ENCODE results near the gene ZNRF1.

ZNRF1 gene

DNA sequence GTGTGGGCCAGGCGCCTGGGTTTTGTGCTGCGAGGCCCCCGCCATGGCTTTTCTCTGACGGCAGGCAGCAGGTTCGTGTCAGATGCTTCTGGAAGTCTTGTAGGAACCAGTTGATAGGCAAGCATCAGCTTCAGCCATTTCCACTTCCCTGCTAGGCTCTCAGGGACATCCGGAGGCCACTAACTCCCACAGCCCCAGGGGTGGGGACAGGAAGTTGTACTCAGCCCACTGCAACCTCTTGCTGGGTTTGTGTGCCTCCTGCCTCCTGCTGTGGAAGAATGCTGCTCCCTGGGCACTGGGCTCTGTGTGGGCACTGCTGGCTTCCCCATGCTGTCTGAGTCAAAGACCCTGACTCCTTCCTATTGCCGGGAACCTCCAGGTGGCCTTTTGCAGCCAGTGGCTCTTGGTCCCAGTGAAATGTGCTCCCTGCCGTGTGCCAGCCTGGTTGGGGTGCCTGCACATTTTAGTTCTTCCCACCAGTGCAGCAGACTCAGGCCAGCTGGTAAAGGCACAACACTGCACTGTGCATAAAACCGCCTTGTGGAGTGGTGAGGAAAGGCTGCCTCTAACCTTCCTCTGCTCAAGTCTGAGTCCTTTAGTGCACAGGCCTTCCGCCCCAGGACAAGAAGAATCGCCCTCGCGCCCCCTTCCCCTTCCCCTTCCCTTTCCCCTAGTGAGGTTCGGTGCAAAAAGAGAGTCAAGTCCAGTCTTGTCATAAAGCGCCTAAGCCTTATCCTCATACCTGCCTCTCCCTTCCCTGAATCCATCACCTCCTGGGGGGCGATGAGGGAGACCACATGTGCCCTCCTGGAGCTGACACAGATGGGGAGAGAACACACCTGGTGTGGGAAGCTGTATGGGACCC lies 101.1 kb downstream of the ZNRF1 start:
- no peak for DNase-seq

DNA sequence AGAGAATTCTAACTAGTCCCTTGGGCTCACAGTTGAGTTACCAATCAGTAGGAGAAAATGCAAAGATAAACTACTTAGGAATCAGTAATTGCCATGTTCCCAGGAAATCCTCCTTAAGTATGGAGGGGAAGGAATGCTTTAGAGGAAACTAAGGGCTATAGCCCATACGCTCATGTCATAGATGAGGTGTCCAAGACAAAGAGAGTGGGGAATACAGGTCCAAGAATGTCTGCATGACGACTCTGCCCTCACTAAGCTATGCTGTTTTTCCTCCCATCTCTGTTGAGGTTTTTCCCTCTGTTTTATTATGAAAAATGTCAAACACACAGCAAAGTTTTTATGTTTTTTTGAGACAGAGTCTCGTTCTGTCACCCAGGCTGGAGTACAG lies 101.8 kb downstream of the ZNRF1 start:
- DNase-seq, result no peak

DNA sequence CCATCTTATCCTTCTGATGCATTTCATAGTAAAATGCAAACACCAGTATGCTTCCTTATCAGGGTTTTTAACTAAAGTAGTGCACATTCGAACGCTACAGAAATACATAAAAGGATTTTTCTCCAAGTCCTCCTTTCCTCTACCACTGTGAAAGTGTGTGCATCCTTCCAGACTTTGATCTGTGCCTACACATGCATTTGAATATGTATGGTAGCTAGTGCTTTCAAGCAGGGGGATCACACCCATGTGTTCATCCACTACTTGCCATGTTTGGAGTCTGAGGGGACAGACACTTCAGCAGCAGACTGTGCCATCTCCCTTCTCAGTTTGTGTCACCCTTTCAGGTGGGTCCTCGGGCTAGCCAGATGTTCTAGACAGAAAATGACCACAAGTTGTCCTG lies 102.8 kb downstream of the ZNRF1 start:
- no peak for DNase-seq

DNA sequence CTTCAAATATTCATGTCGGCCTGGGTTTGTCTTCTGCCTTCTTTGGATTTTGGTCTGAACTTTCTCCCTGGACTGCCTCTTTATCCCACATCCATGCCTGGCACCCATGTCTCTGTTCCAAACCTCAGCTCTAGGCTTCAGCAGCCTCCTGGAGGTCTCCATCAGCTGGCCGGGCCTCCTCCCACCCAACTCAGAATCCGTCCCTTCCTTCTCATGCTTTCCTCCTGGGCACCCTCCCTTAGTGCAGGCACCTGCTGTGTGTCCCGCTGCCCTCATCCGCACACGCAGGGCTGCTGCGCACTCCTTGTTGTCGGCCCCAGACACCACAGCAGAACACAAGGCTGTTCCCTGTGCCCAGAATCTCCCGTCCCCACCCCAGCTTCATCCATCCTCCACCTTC lies 103.8 kb downstream of the ZNRF1 start:
- no peak for DNase-seq

DNA sequence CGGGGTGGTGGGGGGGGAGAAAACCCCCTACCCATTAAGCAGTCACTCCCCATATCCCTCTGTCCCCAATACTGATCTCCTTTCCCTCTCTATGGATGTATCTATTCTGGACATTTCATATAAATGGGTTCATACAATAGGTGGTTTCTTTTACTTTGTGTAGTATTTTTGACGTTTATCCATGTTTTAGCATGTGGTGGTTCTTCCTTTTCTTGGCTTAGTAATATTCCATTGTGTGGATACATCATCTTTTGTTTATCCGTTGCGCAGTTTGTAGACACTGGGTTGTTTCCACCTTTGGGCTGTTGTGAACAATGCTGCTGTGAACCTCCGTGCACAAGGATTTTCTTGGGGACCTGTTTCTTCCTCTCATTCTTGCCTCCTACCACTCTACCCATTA lies 105.2 kb downstream of the ZNRF1 start:
- DNase-seq, result no peak

DNA sequence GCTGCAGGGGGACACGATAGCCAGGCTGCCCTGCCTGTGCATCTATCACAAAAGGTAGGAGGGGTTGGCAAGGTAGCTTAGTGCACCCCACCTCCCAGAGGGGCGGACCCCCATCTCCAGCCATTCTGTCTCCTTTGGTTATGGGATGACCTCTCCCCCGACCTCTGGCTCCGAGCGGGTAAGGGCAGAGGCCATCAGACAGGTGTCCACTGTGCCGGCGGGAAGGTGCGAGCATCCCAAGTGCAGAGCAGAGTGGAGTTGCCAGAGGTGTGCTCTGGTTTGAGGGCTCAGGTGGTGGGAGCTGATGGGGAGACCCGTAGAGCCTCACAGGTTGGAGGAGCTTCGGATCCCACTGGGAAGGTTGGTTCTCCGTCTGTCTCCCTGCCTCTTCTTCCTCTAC lies 106.0 kb downstream of the ZNRF1 start:
- no peak for DNase-seq

DNA sequence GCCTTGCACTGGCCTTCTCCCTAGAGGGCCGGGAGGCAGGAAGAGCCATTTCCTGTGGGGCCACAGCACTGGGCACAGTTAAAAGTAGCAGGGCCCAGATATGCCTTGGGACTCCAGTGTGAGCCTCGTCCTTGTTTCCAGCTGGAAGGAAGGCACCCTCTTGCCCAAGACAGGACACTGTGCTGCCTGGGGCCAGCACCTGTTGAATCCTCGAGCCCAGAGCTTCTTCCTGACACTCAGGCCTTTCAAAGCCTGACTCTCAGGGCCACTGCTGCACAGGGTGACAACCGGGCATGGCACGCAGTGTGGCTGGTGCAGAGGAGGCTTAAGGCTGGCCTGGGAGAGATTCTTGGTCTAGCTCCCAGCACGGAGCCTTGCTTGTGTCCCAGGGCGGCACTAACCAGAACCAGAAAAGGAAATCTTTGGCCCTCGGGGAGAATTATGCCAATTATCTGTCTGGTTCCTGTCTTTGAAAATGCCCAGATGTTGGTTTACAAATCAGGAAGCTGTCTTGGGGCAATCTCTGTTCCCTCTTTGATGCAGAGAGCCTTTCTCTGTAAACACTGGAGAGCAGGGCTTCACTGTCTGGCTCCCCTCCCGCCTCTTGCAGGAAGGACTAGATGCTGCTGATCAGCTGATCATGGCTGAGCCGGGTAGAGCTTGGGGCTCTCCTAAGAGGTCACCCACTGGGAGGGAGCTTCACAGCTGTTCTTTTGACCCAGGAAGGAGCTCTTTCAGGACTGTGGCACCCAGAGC lies 106.7 kb downstream of the ZNRF1 start:
- no peak for DNase-seq

DNA sequence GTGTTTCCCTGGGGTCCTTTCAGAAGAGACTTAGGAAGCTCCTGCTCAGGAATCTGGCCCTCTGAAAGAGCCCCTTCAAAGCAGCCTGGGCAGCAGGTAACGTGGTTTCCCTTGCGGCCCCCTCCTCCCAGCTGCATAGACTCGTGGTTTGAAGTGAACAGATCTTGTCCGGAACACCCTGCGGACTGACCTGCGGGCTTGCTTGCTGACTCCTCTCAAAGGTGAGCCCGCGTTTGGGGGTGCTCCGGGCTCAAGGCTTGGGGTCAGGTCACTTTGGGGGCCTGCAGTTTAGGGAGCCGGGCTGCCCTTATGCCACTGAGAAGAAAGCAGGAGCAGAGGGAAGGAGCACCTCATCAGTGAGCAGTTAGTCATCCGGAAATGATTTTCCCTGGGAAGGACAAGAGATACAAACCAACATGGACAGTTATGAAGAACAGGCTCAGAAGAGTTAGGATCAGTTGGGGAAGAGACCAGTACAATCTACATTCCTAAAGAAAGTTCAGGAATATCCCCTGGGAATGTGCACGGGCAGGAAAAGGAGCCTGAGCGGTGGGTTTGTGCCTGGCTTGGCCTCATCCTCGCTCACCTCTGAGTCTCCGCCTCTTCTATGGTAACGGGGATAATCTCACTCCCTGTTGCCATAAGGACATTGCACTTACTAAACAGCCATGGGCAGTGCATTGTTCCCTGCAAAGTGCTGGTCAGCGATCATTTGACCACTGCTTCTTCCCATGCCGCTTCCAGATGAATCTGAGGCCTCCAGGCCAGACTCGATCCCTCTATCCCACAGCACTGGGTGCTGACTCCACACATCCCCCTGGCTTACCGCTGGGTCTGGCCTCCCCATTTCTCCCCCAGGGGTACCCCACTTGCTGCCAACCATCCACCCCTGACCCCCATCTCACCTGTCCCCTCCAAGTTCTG lies 107.8 kb downstream of the ZNRF1 start:
- DNase-seq, result no peak

DNA sequence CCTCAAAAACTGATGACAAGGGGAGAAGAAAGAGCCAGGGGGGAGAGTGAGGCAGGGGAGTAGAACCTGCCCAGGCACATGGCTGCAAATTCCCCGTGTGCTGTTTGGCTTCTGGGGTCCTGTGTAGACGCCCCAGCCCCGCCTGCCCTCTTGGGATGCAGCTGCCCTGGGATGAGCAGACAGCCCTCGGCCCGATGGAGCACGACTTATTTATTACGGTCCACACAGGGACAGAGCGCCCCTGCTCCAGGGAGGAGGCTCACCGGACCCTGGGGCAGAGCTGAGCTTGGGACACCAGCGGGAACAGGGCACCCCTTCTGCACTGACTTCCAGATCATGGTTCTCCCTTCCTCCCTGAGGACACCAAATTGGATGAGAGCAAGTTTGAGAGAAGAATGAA lies 108.7 kb downstream of the ZNRF1 start:
- DNase-seq, result no peak

DNA sequence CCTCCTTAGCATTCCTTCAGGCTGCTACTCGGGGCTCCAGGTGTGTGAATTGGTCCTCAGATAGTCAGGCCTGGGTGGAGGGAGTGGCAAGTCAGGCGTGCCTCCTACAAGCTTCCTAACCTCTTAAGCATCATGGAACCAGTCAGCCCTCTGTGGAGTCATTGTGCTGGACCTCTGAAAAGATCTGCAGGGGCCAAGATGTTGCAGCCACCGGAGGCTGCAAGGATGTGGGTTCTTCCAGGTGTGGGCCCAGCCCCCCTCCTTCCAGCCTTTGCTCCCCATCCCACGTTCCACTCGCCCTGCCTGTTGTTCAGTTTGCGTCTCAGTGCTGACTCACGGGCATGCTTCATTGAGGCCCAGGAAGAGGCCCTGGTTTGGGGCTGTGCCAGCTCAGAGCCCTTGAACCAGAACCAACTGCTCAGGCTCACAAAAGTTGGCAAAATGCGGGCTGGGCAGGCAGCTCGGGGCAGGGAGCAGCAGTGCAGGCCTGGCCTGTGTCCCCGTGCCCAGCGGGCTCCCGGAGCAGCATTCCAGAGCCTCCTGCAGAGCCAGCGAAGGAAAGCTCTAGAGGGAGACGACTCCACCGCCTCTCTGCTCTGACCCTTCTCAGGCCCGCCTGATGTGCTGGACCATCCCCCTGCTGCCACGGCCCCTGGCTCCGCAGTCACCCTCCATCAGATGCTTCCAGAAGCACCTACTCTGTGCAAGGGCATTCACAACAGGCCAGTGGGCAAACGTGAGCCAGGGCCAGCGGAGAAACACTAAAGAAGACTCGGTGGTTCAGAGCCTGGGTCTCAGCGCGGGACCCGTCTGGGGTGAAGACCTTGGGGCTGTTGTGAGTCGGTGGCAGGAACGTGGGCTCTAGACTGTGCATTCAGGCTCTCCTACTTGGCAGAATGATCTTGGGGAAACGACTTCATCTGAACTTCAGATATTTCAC lies 110.2 kb downstream of the ZNRF1 start:
- DNase-seq, result no peak

DNA sequence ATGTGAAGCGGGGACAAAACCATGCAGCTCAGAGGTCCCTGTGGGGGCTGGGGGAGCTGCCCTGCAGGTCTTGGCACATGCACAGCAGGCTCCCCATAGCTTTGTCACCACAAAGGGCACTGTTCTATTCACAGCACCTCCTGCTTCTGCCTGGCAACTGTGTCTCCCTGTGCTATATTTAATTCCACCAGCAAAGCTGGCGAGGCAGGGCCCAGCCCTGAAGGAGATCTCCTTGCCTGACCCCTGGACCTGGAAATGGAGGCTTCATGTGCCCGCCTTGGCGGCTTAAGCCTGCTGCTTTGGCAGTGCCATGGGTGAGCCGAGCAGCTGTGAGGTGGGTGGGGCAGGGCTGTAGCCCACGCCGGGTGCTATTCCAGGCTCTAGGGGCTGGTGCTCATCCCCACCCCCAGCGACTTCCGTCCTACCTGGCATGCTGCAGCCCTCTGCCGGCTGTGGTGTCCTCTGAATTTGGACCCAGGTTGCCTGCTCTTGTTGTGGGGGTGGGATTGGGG lies 111.0 kb downstream of the ZNRF1 start:
- no peak for DNase-seq

DNA sequence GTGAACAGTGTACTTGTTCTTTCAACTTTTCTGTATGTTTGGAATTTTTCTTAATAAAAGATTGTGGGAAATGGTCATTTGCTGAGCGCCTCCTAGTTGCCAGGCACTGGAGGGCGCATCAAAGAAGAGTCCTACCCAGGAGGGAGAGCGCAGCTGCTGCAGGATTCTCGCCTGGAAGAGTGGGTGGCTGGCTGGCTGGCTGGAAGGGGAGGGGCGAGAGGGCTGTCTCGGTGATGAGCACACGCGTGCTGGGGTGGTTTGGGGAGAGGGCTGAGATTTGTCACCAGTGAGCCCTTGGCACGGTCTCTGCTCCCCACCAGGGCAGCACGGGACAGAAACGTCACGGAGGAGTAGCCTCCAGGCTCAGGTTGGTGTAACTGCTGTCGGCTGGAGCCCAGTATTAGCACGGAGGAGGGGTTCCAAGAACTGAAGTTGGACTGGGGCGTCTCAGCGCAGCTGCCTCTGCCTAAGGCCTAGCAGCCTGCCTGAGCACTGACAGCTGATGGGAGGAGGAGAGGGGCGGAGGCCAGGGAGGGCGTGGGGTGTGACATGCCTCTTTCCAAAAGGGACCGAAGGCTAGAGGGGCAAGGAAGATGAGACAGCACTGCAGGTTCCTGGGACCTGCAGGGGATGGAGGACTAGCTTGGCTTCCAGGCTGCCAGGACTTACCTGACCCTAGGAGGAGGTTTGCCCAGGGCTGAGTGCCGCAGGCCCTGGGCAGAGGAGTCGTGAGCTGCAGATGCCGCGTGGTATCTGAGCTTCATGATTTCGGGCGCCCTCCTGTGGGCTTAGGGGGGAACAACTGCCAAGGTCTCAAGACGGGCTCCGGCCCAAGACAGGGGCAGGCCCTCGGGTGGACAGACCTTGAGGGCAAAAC lies 112.1 kb downstream of the ZNRF1 start:
- DNase-seq, result no peak

DNA sequence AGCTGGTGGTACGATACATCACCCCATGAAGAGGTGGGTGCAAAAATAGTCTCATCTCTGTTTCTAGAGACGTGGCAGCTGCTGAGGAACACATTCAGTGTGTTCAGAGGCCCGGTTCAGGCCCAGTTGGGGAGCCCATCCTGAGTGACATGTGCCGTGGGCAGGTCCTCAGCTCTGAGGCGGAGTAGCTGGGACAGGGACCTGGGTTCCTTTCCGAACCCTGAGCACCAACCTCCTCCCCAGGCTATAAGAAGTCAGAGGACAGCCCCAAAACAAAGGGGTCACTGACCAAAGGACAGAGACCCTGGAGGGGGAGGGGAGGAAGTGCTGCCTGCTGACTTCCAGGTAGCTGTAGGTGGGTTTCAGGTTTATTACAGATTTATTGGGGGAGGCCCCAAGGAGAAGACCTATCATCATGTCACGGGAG lies 112.7 kb downstream of the ZNRF1 start:
- no peak for DNase-seq

DNA sequence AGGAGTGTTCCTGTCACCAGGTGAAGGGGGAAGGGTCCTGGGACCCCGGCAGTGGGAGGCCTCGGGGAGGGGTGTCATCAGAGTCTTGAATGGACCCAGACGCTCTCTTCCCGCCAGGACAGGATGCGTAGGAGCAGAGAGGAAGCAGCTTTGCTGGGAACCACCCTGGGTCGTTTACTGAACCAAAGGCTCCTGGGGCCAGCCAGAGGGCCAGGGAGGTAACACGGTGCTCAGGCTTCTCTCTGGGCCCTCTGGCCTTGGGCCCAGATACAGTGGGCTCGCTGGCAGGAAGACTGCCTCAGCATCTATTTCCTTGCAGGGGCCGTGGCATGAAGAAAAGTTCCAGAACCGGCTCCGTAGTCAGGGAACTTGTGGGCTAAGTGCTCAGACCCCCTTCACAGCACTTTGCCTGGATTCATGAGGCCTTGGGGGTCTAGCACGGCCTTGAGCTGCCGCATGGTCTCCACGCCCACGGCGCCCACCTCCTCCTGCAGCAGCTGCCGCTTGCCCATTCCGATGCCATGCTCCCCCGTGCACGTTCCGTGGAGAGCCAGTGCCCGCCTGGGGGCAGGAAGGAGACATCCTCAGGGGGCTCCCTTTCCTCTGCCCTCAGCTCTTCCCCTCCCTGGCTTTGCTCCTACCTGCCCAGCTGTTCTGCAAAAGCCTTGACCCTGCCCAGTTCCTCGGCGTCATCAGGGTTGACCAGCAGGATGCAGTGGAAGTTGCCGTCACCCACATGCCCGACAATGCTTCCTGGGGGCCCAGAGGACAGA lies 113.3 kb downstream of the ZNRF1 start:
- no peak for DNase-seq

DNA sequence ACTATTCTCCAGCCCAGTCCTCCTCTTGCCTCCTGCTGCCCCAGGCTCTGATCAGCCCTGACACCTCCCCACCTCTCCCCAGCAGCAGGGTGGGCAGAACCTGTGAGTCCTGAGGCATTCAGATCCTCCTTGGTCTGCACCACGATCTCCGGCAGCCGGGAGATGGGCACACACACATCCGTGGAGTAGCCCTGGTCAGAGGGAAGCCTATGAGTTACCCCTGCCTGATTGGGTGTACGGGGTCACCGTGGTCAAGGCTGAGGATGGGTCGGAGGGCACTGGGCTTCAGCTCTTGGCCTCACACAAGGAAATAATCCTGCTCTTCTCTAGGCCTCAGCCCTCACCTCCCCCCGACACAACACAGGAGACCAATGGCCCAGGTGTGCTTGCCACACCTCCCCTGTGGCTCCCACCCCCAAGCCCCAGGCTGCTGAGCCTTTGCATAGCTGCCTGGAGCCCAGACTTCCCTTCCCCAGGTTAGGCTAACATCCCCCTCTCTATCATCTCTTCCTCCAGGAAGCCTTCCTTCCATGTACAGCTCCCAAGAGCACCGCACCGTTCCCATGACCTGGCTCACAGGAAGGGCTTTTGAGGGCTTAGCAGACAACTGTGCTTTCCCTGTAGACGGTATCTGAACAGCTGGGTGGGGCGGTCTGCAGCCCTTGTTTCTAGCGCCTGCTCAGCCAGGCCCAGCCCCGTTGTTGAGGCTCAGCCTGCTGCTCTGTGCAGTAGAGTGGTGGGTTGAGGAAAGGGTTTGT lies 114.1 kb downstream of the ZNRF1 start:
- DNase-seq, result no peak

DNA sequence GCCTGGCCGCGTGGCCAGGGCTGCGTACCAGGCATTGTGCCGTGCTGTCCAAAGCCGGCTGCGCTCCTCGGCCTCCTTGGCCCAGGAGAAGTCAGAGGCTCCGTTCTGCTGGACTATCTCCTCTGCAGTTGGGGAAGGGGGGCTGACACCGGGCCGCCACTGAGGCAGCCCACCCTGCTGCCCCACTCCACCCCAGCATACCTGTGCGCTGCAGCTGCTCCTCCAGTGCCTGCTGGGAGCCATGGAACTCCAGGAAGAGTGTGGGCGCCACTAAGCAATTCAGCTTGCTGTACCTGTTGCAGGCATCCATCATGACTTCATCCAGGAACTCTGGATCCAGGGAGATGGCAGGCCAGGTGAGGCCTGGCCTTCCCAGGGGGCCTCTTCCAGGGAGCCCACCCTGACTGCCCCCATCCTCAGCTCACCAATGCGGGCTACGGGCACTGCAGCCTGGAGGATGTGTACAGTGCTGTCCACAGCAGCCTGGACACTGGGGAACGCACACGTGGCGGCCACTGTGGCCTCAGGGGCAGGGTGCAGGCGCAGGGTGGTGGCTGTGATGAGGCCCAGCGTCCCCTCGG lies 114.8 kb downstream of the ZNRF1 start:
- no peak for DNase-seq

DNA sequence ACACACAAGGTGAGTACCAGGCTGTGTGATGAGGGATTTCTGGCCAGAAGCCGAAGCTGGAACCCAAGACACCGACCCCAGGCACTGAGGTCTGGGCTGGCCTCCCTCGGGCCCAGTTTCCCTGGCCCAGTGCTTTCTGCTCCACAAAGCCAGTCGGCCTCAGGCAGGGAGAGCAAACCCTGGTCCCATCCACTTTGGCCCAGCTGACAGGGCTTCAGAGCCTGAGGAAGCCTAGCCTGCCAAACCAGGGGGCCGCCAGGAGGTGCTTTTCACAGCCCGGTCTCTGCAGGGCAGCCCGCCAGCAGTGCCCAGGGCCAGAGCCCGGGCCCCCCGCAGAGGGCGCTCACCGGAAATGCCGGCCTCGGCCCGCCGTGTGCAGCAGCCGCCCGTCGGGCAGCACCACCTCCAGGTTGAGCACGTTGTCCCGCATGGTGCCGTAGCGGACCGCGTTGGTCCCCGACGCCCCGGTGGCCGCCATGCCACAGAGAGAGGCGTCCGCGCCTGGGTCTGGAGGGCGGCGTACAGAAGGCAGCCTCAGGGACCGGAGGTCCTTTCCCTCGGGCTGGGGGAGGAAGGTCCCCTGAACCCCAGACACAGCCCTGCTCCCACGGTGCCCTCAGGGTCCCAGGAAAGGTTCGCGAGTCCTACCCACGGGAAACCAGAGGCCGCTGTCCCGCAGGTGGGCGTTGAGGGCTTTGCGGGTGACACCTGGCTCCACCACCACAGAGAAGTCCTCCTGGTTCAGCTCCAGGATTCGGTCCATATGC lies 115.5 kb downstream of the ZNRF1 start:
- no peak for DNase-seq

Measured in activated gamma-delta T cell (primary cell).